ENCODE measurements around the gene C2CD4C.

- no peak for TF ChIP-seq CTCF (IDR thresholded peaks at IDR 0.05 in 2 of 3, conservative IDR thresholded peaks at IDR 0.05 in 1 of 3; ENCODE audit: borderline replicate concordance in 1 of 3, insufficient read depth in 1 of 3, low read depth in 2 of 3, low read length in 2 of 3)
- no peak for TF ChIP-seq EZH2 (IDR thresholded peaks at IDR 0.05)
- no peak for TF ChIP-seq POLR2A (IDR thresholded peaks at IDR 0.05; ENCODE audit: borderline replicate concordance, extremely low read depth, insufficient read depth, insufficient read length)
- TF ChIP-seq RAD21 (IDR thresholded peaks at IDR 0.05; ENCODE audit: low read depth), result no peak
- TF ChIP-seq EZH2phosphoT487 (IDR thresholded peaks at IDR 0.05; ENCODE audit: borderline replicate concordance), result no peak
- no peak for TF ChIP-seq EGR1 (IDR thresholded peaks at IDR 0.05; ENCODE audit: low read depth)
- TF ChIP-seq MAX (IDR thresholded peaks at IDR 0.05), result no peak
- no peak for TF ChIP-seq ELF1 (IDR thresholded peaks at IDR 0.05; ENCODE audit: borderline replicate concordance, low read depth)
- TF ChIP-seq REST (IDR thresholded peaks at IDR 0.05; ENCODE audit: low read depth), result no peak
- no peak for TF ChIP-seq POLR2AphosphoS5 (IDR thresholded peaks at IDR 0.05; ENCODE audit: low read depth, low read length)
- no peak for TF ChIP-seq SP1 (IDR thresholded peaks at IDR 0.05; ENCODE audit: low read depth)
Measured at GRCh38 chr19:359653-359925, 49.4 kb downstream of the C2CD4C start.

Measured in HCT116 (cell line).